ENCODE results near the gene PAQR9. TPM values are rescaled to one million over a fixed set of nuclear protein-coding genes. Genes with fewer than 3 reads are reported as not detected.

The PAQR9 gene
- total and polyA plus RNA-seq, 2 experiments from 2014 or later: 0.68 to 1.0 TPM

GRCh38 chr3:142929890-142930289 lies 33.6 kb downstream of the PAQR9 start:
- Histone ChIP-seq H3K4me3 (no peak overlapping the region), H3K27me3 (no peaks in the 10 kb centered on the region), H3K9me3 (ENCODE audit: low read depth) (no peaks in the 10 kb centered on the region), H3K36me3 (no peaks in the 10 kb centered on the region), H3K4me1 (ENCODE audit: low read depth) (no peaks in the 10 kb centered on the region), H3K27ac (no peak overlapping the region)
- DNase-seq (ENCODE audit: low read depth in 1 of 2, low spot score in 1 of 2): no peak
- no peak for TF ChIP-seq CTCF (IDR thresholded peaks at IDR 0.05; ENCODE audit: low read depth, low read length)

- H3K27ac ChIP-seq: no peak overlapping the region
- H3K4me3 ChIP-seq: no peak overlapping the region
- H3K36me3 ChIP-seq: no peaks in the 10 kb centered on the region
- no peaks in the 10 kb centered on the region for H3K9me3 ChIP-seq (ENCODE audit: low read depth)
- H3K4me1 ChIP-seq (ENCODE audit: low read depth): no peaks in the 10 kb centered on the region
- no peaks in the 10 kb centered on the region for H3K27me3 ChIP-seq
- TF ChIP-seq CTCF (IDR thresholded peaks at IDR 0.05; ENCODE audit: low read depth, low read length): peak; percentile 40
- DNase-seq (ENCODE audit: low read depth in 1 of 2, low spot score in 1 of 2): peak in 1 of 2 donors; percentile 48
These were observed 34.4 kb downstream of the PAQR9 start for GRCh38 chr3:142929109-142929508.

GRCh38 chr3:142926368-142926944 lies 37.0 kb downstream of the PAQR9 start:
- H3K4me1 ChIP-seq (ENCODE audit: low read depth): no peaks in the 10 kb centered on the region

GRCh38 chr3:142925140-142925539 lies 38.3 kb downstream of the PAQR9 start:
- no peak overlapping the region for H3K4me3 ChIP-seq
- H3K27me3 ChIP-seq: no peaks in the 10 kb centered on the region
- H3K4me1 ChIP-seq (ENCODE audit: low read depth): no peaks in the 10 kb centered on the region
- H3K36me3 ChIP-seq: no peaks in the 10 kb centered on the region
- no peak overlapping the region for H3K27ac ChIP-seq
- TF ChIP-seq CTCF (IDR thresholded peaks at IDR 0.05; ENCODE audit: low read depth, low read length): no peak
- no peak for DNase-seq (ENCODE audit: low read depth in 1 of 2, low spot score in 1 of 2)
- no peaks in the 10 kb centered on the region for H3K9me3 ChIP-seq (ENCODE audit: low read depth)

More at GRCh38 chr3:142926368-142926944, 37.0 kb downstream of the PAQR9 start:
- H3K9me3 ChIP-seq (ENCODE audit: low read depth): no peaks in the 10 kb centered on the region
- TF ChIP-seq CTCF (IDR thresholded peaks at IDR 0.05; ENCODE audit: low read depth, low read length): no peak
- no peaks in the 10 kb centered on the region for H3K36me3 ChIP-seq
- no peak for DNase-seq (ENCODE audit: low read depth in 1 of 2, low spot score in 1 of 2)
- H3K27me3 ChIP-seq: no peaks in the 10 kb centered on the region
- H3K27ac ChIP-seq: no peak overlapping the region
- H3K4me3 ChIP-seq: no peak overlapping the region

GRCh38 chr3:142923694-142924093 lies 39.8 kb downstream of the PAQR9 start:
- no peak for DNase-seq (ENCODE audit: low read depth in 1 of 2, low spot score in 1 of 2)
- Histone ChIP-seq H3K9me3 (ENCODE audit: low read depth) (no peaks in the 10 kb centered on the region), H3K27ac (no peak overlapping the region), H3K36me3 (no peaks in the 10 kb centered on the region), H3K27me3 (no peaks in the 10 kb centered on the region), H3K4me3 (no peak overlapping the region), H3K4me1 (ENCODE audit: low read depth) (no peaks in the 10 kb centered on the region)
- no peak for TF ChIP-seq CTCF (IDR thresholded peaks at IDR 0.05; ENCODE audit: low read depth, low read length)

All from cardiac muscle cell (in vitro differentiated cells and primary cell).